PC-3 (cell line): ENCODE measurements around the gene ADCK2.

Experiments
- EZH2 ChIP-seq: fragments of 300-600 bp; sonication (generic); IDR thresholded peaks from one replicate; pipeline ENCODE4 v1.6.1; 2017; ENCODE audit warnings: antibody characterized with exemption, mild to moderate bottlenecking, low read length; ENCODE audit not compliant: unreplicated experiment
- EZH2phosphoT487 ChIP-seq: fragments of 300-600 bp; sonication (generic); IDR thresholded peaks from 2 replicates; pipeline ENCODE4 v1.6.1; 2018; ENCODE audit warnings: mild to moderate bottlenecking, antibody characterized with exemption, low read length, borderline replicate concordance
- TF ChIP-seq, protein P1 (sequence below): fragments of 300-600 bp; sonication (generic); conservative IDR thresholded peaks from 2 replicates; pipeline ENCODE4 v1.5.1; 2017; ENCODE audit warnings: antibody characterized with exemption, low read depth, mild to moderate bottlenecking, low read length

DNA sequence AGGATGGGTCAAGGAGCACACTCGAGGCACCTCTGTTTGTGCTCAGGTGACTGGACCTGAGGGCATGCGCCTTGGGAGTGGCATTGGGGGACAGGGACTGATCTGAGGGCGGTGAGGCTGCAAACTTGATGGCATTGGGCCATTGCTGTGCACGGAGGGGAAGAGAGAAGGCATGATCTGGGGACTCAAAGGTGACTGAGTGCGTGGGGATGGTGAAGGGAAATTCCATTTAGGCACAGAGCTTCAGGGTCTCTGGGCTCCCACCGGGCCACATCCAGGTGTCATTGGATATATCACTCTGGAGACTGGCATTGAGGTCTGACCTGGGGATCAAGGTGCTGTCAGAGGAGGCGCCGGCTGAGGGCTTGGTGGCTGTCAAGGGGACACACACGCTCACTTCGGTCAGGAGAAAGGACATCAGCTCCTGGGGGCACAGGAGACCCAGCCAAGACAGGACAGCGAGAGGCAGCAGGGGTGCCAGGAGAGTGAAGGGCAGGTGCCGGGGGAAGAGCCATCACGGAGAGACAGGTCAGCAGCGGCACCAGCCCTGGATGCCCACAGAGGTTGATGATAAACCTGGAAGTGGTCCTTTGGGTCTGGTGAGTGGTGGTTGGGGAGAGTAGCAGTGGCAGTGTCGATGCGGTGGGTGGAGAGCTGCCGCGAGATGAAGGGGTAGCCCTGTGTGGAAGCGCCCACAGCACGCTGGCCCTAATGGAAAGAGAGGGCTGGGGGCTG lies 5.5 kb downstream of the ADCK2 start:
- TF ChIP-seq, protein P1, sequence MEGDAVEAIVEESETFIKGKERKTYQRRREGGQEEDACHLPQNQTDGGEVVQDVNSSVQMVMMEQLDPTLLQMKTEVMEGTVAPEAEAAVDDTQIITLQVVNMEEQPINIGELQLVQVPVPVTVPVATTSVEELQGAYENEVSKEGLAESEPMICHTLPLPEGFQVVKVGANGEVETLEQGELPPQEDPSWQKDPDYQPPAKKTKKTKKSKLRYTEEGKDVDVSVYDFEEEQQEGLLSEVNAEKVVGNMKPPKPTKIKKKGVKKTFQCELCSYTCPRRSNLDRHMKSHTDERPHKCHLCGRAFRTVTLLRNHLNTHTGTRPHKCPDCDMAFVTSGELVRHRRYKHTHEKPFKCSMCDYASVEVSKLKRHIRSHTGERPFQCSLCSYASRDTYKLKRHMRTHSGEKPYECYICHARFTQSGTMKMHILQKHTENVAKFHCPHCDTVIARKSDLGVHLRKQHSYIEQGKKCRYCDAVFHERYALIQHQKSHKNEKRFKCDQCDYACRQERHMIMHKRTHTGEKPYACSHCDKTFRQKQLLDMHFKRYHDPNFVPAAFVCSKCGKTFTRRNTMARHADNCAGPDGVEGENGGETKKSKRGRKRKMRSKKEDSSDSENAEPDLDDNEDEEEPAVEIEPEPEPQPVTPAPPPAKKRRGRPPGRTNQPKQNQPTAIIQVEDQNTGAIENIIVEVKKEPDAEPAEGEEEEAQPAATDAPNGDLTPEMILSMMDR = no peak
- TF ChIP-seq EZH2 (no peak), EZH2phosphoT487 (no peak)
